ENCODE results near the gene MICAL2.

Gene MICAL2

GRCh38 chr11:12174128-12174476, 63.7 kb downstream of the MICAL2 start:
- DNase-seq, result no peak

GRCh38 chr11:12174477-12175143, 64.2 kb downstream of the MICAL2 start:
- DNase-seq, result no peak

- no peak for DNase-seq
These were observed 65.4 kb downstream of the MICAL2 start for GRCh38 chr11:12175694-12176241.

- no peak for DNase-seq
These were observed 66.0 kb downstream of the MICAL2 start for GRCh38 chr11:12176410-12176809.

GRCh38 chr11:12177739-12178338, 67.4 kb downstream of the MICAL2 start:
- DNase-seq, result no peak

- peak in 1 of 3 experiments; percentile 55 for DNase-seq
These were observed 68.6 kb downstream of the MICAL2 start for GRCh38 chr11:12179019-12179418.

GRCh38 chr11:12179531-12179930, 69.1 kb downstream of the MICAL2 start:
- DNase-seq, result peak in 1 of 3 experiments; percentile 81

- DNase-seq, result no peak
These were observed 70.1 kb downstream of the MICAL2 start for GRCh38 chr11:12180257-12181205.

- no peak for DNase-seq
These were observed 71.9 kb downstream of the MICAL2 start for GRCh38 chr11:12182302-12182675.

- peak in 2 of 3 experiments; percentile 27 to 48 for DNase-seq
These were observed 72.5 kb downstream of the MICAL2 start for GRCh38 chr11:12182676-12183541.

- DNase-seq, result no peak
These were observed 73.6 kb downstream of the MICAL2 start for GRCh38 chr11:12183827-12184620.

- no peak for DNase-seq
These were observed 74.3 kb downstream of the MICAL2 start for GRCh38 chr11:12184699-12185098.

GRCh38 chr11:12185106-12185690, 74.8 kb downstream of the MICAL2 start:
- no peak for DNase-seq

- DNase-seq, result peak; percentile 21 to 90 (median 34)
These were observed 75.5 kb downstream of the MICAL2 start for GRCh38 chr11:12185914-12186313.

- peak in 1 of 3 experiments; percentile 29 for DNase-seq
These were observed 76.3 kb downstream of the MICAL2 start for GRCh38 chr11:12186701-12187100.

GRCh38 chr11:12187399-12187798, 77.0 kb downstream of the MICAL2 start:
- peak in 1 of 3 experiments; percentile 40 for DNase-seq

- no peak for DNase-seq
These were observed 78.3 kb downstream of the MICAL2 start for GRCh38 chr11:12188548-12189317.

GRCh38 chr11:12189543-12190235, 79.3 kb downstream of the MICAL2 start:
- peak; percentile 38 to 60 (median 42) for DNase-seq

GRCh38 chr11:12190511-12190910, 80.1 kb downstream of the MICAL2 start:
- DNase-seq, result no peak
